M059J (cell line): Measurements from ENCODE around the gene MEF2B. TPM values are rescaled to one million over a fixed set of nuclear protein-coding genes. Genes with fewer than 3 reads are reported as not detected.
A peak's percentile ranks its signal among the peaks of the same experiment; 100 is the strongest.

Experiments used
- DNase-seq: peaks from one replicate; pipeline ENCODE4 v3.0.0-alpha.2; 2012; ENCODE audit warnings: low read depth
- total RNA-seq: library from RNA; depleted of rRNA; stranded (reverse); fragments of >200 nt; shearing (Covaris generic); gene quantifications from 2 replicates; pipeline ENCODE4 v1.2.3, GENCODE V29; 2014; rRNA removed

Gene MEF2B
- total RNA-seq, result 0.25 and 0.94 TPM in 2 replicates

DNA sequence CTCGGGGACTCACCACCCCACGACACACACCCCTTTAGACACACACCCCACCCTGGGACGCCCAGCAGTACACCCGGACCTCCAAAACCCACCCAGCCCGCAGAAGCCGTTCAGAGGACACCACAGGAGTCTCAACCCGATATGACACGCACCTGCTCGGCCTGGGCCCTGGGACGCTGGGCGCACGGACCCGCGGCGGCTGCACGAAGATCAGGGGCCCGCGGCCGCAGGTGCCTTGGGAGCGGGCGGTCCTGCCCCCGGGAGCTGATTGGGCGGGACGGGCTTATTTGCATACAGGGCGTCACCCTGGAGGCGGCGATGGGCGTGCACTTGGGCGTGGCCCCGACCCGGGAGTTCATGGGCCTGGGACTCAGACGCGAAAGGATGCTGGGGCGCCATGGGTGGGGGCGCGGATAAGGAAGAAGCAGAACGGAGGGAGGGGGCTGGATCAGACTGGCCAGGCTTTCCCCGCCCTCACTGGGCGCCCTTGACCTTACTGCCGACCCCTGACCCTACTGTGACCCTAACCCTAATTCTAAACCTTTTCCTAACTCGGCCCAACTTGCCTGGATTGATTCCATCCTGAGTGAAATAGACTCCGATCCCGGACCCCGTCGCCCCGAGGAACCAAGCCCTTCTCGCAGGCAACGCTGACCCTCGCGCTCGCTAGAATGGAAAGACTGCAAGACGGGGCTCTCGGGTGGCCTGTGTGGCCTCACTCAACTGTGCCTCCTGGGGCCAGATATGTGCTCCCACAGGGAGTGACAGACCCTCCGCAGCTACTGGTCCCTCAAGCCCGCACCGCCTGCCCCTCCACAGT is at the start of gene MEF2B:
Gene MEF2B (minus strand): TSS at position 211 of the 820 bp plus-strand sequence. CDS start 19,528 bp downstream, outside the sequence.
- DNase-seq, result no peak

GRCh38 chr19:19218911-19219310 is 48.8 kb upstream of the MEF2B start:
- no peak for DNase-seq

DNA sequence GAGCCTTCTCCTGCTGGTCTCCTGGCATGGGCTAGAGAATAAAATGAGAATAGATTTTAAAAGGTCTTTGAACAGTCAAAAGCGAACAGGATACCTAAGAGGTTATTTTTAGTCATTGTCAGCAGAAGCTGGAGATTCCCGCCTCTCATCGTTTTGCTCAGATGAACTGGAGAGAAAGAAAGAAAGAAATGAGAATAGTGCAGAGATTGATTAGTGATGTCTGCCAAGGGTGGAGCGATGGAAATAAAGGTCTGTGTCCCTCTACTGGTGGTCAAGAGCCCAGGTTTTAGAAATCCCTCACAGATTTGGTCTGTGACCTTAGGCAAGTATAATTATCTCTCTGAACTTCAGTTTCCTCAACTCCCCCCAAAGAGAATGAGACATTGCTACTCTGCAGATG is 47.0 kb upstream of the MEF2B start:
- peak; percentile 47 for DNase-seq

DNA sequence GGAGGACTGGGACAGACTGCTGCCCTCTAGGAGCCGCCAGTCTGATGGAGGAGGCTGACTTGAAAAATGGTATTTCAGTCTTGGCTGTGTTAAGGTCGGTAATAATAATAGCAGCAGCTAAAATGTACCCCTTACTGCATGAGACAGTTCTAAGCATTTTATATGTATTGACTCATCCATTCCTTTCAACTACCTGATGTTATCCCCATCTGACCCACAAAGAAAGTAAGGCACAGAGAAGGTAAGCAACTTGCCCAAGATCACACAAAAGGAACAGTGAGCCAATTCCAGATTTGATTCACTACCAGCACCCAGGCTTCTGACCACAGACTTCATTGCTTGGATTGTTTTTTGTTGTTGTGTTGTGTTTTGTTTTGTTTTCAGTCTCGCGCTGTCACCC is 45.7 kb upstream of the MEF2B start:
- no peak for DNase-seq

DNA sequence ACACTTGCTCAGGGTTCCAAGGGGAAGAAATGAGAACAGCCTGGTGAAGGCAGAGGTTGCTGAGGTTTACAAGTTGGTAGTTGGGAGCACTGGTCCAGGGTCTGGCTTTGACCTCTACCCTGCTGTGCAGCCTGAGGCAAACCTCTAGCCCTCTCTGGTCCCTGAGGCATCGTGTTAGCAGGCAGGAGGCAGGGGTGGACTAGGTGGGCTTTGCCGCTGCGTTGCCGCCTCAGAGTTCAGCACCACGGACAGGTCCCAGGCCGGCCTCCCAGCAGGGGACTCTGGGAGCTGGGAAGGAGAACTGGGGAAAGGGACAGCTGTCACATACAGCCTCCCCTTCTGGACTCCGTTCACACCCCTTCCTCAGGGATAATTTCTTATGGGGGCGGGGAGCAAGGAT is 44.8 kb upstream of the MEF2B start:
- DNase-seq, result peak; percentile 29

GRCh38 chr19:19214159-19214490 is 44.1 kb upstream of the MEF2B start:
- DNase-seq, result no peak

DNA sequence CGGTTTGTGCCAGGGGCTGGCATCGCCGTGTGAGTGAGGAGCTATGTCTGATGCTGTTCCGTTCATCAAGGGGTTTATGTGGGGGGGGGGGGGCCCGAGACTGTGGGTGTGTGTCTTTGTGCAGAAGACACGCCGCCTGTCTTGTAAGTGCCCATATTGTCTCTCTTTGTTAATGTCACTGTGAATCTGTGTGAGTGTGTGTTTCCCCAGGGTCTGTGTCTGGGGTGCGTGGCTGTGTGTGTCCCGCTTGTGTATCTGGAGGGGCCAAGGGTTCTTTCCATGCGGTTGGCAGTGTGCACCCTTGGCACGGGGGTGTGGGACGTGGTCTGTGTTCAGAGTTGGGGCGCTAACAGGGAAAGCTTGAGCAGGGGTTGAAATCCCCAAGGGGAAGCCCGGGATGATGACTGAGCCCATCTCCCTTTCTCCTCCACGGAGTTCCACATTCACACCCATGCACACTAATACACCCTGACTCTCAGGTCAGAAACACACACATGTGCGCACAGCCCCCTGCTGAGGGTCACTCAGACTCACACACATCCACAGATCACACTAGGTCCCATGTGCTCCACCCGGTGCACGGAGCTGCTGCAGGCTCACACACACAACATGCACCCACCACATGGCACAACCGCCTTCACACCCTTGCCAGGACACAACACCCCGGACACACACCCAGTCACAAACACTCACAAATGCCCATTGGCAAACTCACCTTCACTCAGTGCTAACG is 43.5 kb upstream of the MEF2B start:
- DNase-seq, result no peak

GRCh38 chr19:19212916-19213315 is 42.9 kb upstream of the MEF2B start:
- DNase-seq, result no peak

- DNase-seq, result no peak
Measured at GRCh38 chr19:19211499-19212420, 41.7 kb upstream of the MEF2B start, which contains the start of gene NCAN. TSS of gene NCAN (plus strand) at chr19:19211958. CDS start at chr19:19216954, 4,996 bp downstream.

- peak; percentile 22 for DNase-seq
Measured at GRCh38 chr19:19209372-19209771, 39.3 kb upstream of the MEF2B start.

DNA sequence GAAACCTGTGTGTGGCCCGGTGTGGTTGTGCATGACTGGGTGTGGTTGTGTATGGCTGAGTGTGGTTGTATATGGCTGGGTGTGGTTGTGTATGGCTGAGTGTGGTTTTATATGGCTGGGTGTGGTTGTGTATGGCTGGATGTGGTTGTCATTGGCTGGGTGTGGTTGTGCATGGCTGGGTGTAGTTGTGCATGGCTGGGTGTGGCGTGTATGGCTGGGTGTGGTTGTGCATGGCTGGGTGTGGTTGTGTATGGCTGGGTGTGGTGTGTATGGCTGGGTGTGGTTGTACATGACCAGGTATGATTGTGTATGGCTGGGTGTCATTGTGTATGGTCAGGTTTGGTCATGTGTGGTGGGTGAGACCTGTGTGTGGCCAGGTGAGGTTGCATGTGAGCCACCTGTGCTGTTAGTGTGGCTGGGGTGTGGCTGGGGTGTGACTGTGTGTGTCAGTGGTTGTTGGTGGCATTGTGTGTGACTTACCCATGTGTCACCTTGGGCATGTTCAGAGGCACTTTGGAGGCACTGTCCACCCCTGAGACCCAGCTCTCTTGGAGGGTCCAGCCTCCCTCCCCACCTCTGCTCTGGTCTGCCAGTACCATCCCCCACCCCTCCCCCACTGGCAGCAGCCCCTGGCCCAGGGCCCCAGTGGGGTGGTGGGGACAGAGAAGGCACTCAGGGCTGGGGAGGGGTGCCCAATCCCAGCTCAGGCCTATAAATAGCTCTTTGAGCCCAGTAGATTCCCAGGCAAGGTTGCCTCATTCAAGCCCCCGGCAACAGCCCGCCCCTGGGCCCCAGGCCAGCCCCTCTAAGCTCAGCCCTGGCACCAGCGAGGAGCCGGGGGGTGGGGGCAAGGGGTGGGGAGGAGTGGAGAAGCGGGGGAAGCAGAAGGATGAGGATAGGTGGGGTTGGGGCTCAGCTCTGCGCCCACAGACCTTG is 37.8 kb upstream of the MEF2B start:
- no peak for DNase-seq

- no peak for DNase-seq
Measured at GRCh38 chr19:19206938-19207337, 36.9 kb upstream of the MEF2B start.

DNA sequence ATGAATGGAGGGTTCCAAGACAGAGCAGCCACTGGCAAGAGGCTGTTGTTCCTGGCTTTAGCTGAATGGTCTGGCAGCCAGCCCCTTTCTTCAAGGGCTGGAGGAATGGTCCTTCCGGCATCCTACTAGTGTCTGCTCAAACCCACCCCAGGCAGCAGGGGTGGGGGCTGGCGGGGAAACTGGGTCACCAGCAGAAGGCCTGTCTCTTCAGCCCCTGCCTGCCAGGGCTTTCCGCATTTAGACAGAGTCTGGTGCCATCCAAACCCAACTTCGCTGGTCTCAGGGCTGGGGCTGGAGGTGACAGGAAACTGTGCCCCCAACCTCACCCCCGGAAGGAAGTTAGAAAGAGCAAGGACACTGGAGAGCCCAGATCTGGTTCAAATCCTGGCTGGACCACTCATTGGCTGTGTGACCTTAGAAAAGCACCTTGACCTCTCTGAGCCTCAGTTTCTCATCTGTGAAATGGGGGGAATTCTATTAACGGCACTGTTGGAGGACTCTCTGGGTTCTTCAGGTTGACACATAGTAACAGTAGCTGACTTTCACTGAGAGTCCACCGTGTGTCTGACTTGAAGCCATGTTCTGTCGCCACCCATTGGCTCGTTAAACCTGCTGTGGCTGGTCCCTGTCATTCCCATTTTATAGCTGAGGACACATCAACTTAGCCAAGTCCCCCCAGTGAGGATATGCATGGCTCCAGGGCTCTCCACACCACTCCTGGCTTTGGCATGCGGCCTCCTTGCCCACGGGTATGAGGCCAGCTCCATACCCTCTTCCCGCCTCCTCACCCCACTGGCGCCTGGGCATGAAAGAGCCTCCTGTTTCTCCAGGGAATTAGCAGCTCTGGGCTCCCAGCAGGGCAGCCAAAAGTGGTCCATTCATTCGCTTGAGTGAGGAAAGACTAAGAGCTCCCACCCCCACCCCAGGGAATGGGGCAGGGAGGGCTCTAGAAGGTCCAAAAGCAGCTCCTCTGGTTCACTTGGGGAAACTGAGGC is 35.6 kb upstream of the MEF2B start:
- DNase-seq, result no peak

DNA sequence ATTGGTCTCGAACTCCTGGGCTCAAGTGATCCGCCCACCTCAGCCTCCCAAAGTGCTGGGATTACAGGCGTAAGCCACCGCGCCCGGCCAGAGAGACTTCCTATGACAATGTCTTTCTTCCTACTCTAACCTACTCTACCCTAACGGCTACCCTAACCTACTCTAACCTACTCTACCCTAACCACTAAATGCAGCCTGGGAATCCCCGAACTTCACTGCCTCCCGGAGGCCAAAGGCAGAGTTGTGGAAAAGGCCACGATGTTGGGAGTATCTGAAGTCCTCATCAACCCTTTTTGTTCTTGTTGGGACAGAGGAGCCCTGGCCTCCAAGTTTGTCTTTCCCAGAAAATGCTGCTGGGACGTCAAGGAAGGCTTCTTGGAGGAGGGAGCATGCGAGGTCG is 34.1 kb upstream of the MEF2B start:
- no peak for DNase-seq

DNA sequence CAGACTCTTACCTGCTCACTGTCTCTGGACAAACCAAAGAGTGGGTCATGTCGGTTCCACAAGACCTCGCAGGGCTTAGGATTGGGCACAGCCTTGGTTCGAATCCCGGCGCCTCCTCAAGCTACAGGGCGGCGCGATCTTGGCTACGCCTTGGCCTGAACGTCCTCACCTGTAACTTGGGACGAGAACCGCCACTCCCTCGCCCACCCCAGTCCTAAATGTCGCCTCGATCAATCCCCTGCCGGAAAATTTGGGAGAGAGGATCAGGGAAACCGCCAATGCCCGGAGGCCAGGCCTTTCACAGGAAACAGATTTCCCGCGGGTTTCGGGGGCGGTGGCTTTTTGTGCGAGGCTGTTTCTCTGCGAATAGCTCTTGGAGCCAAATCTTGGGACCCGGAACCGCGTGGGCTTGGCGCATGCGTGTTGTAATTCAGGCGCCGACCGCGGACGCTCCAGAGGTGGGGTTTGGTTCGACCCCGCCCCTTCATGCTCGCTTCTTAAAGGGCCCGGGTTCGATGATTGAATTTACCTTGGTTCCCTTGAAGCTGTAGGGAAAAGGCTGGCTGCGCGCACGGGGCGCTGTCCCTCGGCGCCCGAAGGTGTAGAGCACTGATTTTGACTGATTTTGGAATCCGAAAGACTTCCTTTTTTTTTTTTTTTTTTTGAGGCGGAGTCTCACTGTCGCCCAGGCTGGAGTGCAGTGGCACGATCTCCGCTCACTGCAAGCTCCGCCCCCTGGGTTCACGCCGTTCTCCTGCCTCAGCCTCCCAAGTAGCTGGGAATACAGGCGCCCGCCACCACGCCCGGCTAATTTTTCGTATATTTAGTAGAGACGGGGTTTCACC is 33.2 kb upstream of the MEF2B start, which contains the start of gene NR2C2AP:
Gene NR2C2AP (minus strand): TSS at position 403 of the 845 bp plus-strand sequence. CDS start 354 bp downstream, at position 49.
- peak; percentile 90 for DNase-seq

GRCh38 chr19:19202707-19203011 is 32.6 kb upstream of the MEF2B start:
- DNase-seq, result no peak

DNA sequence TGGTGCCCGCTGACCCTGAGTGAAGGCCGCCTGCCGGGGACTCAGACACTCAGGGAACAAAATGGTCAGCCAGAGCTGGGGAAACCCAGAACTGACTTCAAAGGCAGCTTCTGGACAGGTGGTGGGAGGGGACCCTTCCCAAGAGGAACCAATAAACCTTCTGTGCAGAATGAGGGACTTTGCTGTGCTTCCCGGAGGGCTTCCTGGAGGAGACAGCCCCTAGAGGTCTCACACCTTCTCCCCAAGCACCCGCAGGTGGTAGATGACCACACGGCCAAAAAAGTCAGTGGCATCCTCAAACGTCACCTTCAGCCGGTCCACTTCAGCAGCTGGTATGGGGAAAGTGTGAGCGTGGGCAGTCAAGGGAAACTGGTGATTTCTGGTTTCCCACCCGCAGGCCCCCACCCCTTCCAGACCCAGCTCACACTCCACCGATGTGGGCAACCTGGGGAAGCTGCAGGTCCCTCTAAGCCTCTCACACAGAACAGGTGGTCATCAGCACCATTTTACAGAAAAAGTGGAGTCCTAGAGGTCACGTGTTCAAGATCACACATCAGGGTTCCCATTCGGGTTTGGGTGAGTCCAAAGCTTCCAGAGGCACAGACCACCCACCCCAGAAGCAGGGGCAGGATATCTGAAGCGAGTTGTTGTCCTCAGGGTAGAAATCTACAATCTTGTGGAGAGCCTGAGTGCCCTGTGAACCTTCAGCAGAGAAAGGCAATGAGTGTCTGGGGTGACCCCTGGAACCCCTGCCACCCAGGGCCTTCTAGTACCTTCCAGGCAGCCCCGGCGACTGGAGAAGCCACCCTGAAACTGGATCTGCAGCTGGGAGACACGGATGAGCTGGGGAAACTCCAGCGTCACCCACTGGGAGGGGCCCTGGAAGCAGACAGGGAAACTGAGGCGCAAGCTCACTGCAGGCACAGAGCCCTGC is 31.9 kb upstream of the MEF2B start:
- no peak for DNase-seq

DNA sequence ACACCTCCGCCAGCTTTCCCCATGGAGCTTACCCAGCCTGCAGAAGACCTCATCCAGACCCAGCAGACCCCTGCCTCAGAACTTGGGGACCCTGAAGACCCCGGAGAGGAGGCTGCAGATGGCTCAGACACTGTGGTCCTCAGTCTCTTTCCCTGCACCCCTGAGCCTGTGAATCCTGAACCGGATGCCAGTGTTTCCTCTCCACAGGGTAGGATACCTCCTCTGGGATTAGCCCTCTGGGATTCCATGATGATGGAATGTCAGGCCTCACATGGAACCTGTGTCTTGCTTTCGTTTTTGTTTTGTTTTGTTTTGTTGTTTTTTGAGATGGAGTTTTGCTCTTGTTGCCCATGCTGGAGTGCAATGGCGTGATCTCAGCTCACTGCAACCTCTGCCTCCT is 23.9 kb upstream of the MEF2B start:
- DNase-seq, result no peak
